ENCODE results near the gene CCDC71L.

GRCh38 chr7:106608661-106609060 is 52.3 kb downstream of the CCDC71L start:
- TF ChIP-seq EZH2 (IDR thresholded peaks at IDR 0.05; ENCODE audit: borderline replicate concordance, low read depth, low read length, poor library complexity, severe bottlenecking) (no peak), CTCF (conservative IDR thresholded peaks at IDR 0.05; ENCODE audit: low read depth, low read length) (no peak)

All from A673 (cell line).